SK-N-SH (cell line): Measurements from ENCODE around the gene EDIL3. TPM values are rescaled to one million over a fixed set of nuclear protein-coding genes. Genes with fewer than 3 reads are reported as not detected.

Experiments used
- CTCF ChIA-PET: fragments of 300-600, 350-600 bp; formaldehyde crosslinking; extraction: SDS; loops from one replicate; lab custom pipeline; 2021; lab: Yijun Ruan, JAX
- POLR2A ChIA-PET: fragments of 350-600 bp; sonication (Branson Sonifier 250); formaldehyde crosslinking; extraction: SDS; loops from one replicate; lab custom pipeline; 2020; ENCODE audit warnings: antibody characterized with exemption, inconsistent platforms; lab: Yijun Ruan, JAX
- DNase-seq: peaks from one replicate; pipeline ENCODE4 v3.0.0; 2012
- H2AFZ ChIP-seq: fragments of 200-600 bp; sonication (generic); 2 replicates; pipeline ENCODE4 v1.8.1; 2016; ENCODE audit warnings: antibody characterized with exemption, mild to moderate bottlenecking, low read depth
- H3F3A ChIP-seq: fragments of 200-600 bp; sonication (generic); replicated peaks from 2 replicates; pipeline ENCODE3; 2016; ENCODE audit warnings: antibody characterized with exemption, mild to moderate bottlenecking; ENCODE audit not compliant: insufficient read depth
- H3K27ac ChIP-seq, 2 experiments: fragments of 200-500 bp in 1 of 2; fragments of 200-600 bp in 1 of 2; sonication (Bioruptor generic) in 1 of 2; sonication (generic), shearing (Covaris generic) in 1 of 2; 2 replicates each; pipeline versions ENCODE4 v1.5.1 to v1.6.1; 2014 to 2016; ENCODE audit warnings: low read depth in 2 of 2, inconsistent platforms in 1 of 2, low read length in 1 of 2, mild to moderate bottlenecking in 1 of 2, mixed read lengths in 1 of 2
- H3K27me3 ChIP-seq: fragments of 200-600 bp; sonication (generic), shearing (Covaris generic); 2 replicates; pipeline ENCODE4 v1.6.1; 2016; ENCODE audit warnings: mixed run types; ENCODE audit not compliant: insufficient read depth
- H3K36me3 ChIP-seq, 2 experiments: fragments of 200-500 bp in 1 of 2; fragments of 200-600 bp in 1 of 2; sonication (Bioruptor generic) in 1 of 2; sonication (generic) in 1 of 2; replicated peaks in 1 of 2; 2 replicates each; pipeline versions ENCODE3 to v1.5.1; 2014 to 2016; ENCODE audit warnings: low read length in 1 of 2, mild to moderate bottlenecking in 1 of 2; ENCODE audit not compliant: insufficient read depth in 2 of 2, control insufficient read depth in 1 of 2
- H3K4me1 ChIP-seq, 2 experiments: fragments of 200-500 bp in 1 of 2; fragments of 200-600 bp in 1 of 2; sonication (Bioruptor generic) in 1 of 2; sonication (generic), shearing (Covaris generic) in 1 of 2; 2 replicates each; pipeline versions ENCODE4 v1.5.1 to v1.6.1; 2014 to 2016; ENCODE audit warnings: low read depth in 1 of 2, low read length in 1 of 2, mixed run types in 1 of 2; ENCODE audit not compliant: insufficient read depth in 2 of 2, control insufficient read depth in 1 of 2
- H3K4me2 ChIP-seq: fragments of 200-600 bp; sonication (generic), shearing (Covaris generic); 2 replicates; pipeline ENCODE4 v1.6.1; 2017; ENCODE audit warnings: mixed run types
- H3K4me3 ChIP-seq, 2 experiments: fragments of 200-500 bp in 1 of 2; fragments of 200-600 bp in 1 of 2; sonication (Bioruptor generic) in 1 of 2; sonication (generic), shearing (Covaris generic) in 1 of 2; 2 replicates each; pipeline versions ENCODE4 v1.5.1 to v1.8.1; 2014 to 2016; ENCODE audit warnings: low read depth in 2 of 2, inconsistent platforms in 1 of 2, low read length in 1 of 2, mild to moderate bottlenecking in 1 of 2, mixed read lengths in 1 of 2, moderate library complexity in 1 of 2
- H3K79me2 ChIP-seq: fragments of 200-600 bp; sonication (generic); 2 replicates; pipeline ENCODE4 v1.8.1; 2017; ENCODE audit warnings: mild to moderate bottlenecking; ENCODE audit not compliant: insufficient read depth
- H3K9ac ChIP-seq: fragments of 200-600 bp; sonication (generic); 2 replicates; pipeline ENCODE4 v1.6.1; 2017; ENCODE audit warnings: mixed run types
- H3K9me2 ChIP-seq: fragments of 200-600 bp; sonication (generic); 2 replicates; pipeline ENCODE4 v1.6.1; 2017; ENCODE audit warnings: mixed run types
- H3K9me3 ChIP-seq: fragments of 200-600 bp; sonication (generic); 2 replicates; pipeline ENCODE4 v1.6.1; 2017; ENCODE audit warnings: mixed run types, mild to moderate bottlenecking, moderate library complexity
- H4K20me1 ChIP-seq: fragments of 200-600 bp; sonication (generic); 2 replicates; pipeline ENCODE4 v1.6.1; 2017; ENCODE audit warnings: mild to moderate bottlenecking, mixed run types; ENCODE audit not compliant: insufficient read depth
- EP300 ChIP-seq, 2 experiments: IDR thresholded peaks; 2 replicates each; pipeline versions ENCODE4 v1.4.0 to v1.6.1; 2012; ENCODE audit warnings: borderline replicate concordance in 1 of 2, low read depth in 1 of 2, low read length in 1 of 2
- FOSL2 ChIP-seq: IDR thresholded peaks from 2 replicates; pipeline ENCODE4 v1.4.0; 2012; ENCODE audit warnings: low read depth, mild to moderate bottlenecking, moderate library complexity, borderline replicate concordance
- FOXM1 ChIP-seq: IDR thresholded peaks from 2 replicates; pipeline ENCODE4 v1.4.0; 2012; ENCODE audit warnings: low read depth, mild to moderate bottlenecking
- GATA2 ChIP-seq: sonication (generic); formaldehyde crosslinking; IDR thresholded peaks from 2 replicates; pipeline ENCODE4 v1.5.0; 2020; ENCODE audit warnings: mild to moderate bottlenecking, missing genetic modification reagents
- JUND ChIP-seq: IDR thresholded peaks from 2 replicates; pipeline ENCODE4 v1.4.0; 2012
- POLR2AphosphoS5 ChIP-seq: IDR thresholded peaks from 2 replicates; pipeline ENCODE4 v1.6.1; 2012; ENCODE audit warnings: low read depth, low read length
- SIN3A ChIP-seq: IDR thresholded peaks from 2 replicates; pipeline ENCODE4 v1.6.1; 2012; ENCODE audit warnings: low read depth, mild to moderate bottlenecking, low read length, moderate library complexity, borderline replicate concordance
- TCF12 ChIP-seq: IDR thresholded peaks from 2 replicates; pipeline ENCODE4 v1.4.0; 2012
- TEAD4 ChIP-seq: IDR thresholded peaks from 2 replicates; pipeline ENCODE4 v1.4.0; 2012; ENCODE audit warnings: mild to moderate bottlenecking, borderline replicate concordance; ENCODE audit not compliant: insufficient read depth
- polyA plus RNA-seq, 3 experiments: library from polyadenylated mRNA; depleted of rRNA; stranded (reverse); fragments of >200 nt; gene quantifications; 2 replicates each; pipeline ENCODE4 v1.2.3, GENCODE V29; 2012
- TF ChIP-seq, protein P1 (sequence below): IDR thresholded peaks from 2 replicates; pipeline ENCODE4 v1.4.0; 2012; ENCODE audit warnings: low read depth, borderline replicate concordance
- TF ChIP-seq, protein P2 (sequence below): IDR thresholded peaks from 2 replicates; pipeline ENCODE4 v1.4.0; 2012; ENCODE audit warnings: low read depth, borderline replicate concordance
- TF ChIP-seq, protein P3 (sequence below): fragments of 200-600 bp; sonication (generic); IDR thresholded peaks from 2 replicates; pipeline ENCODE4 v1.6.1; 2017; ENCODE audit warnings: antibody characterized with exemption, mild to moderate bottlenecking, moderate library complexity
- TF ChIP-seq, protein P4 (sequence below): IDR thresholded peaks from 2 replicates; pipeline ENCODE4; 2012
- TF ChIP-seq, protein P5 (sequence below): IDR thresholded peaks from 2 replicates; pipeline ENCODE4 v1.4.0; 2012; ENCODE audit warnings: low read depth

EDIL3 gene
- polyA plus RNA-seq, 1 of the 3 experiments (the other 2 are of a cell fraction): 51.5 TPM

DNA sequence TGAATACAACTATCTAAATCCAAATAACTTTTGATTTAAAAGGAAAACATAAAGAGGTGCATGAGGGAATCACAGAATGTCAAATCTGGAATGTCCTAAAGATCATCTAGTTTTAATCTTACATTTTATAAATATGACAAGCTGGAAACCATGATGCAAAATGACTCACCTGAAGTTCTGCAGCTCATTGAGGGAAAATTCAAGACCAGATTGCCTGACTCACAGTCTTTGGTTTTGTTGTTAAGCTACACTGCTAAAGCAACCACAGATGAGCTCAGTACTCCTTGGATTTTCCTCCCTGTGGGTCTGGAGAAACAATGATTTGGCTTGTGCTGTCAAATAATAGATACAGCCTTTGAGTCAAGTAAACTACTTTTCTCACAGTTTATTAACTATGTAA is 19.1 kb upstream of the EDIL3 start:
- H3K79me2 ChIP-seq: no peaks in the 10 kb centered on the region
- no peak for TF ChIP-seq GATA2
- TF ChIP-seq, protein P1, sequence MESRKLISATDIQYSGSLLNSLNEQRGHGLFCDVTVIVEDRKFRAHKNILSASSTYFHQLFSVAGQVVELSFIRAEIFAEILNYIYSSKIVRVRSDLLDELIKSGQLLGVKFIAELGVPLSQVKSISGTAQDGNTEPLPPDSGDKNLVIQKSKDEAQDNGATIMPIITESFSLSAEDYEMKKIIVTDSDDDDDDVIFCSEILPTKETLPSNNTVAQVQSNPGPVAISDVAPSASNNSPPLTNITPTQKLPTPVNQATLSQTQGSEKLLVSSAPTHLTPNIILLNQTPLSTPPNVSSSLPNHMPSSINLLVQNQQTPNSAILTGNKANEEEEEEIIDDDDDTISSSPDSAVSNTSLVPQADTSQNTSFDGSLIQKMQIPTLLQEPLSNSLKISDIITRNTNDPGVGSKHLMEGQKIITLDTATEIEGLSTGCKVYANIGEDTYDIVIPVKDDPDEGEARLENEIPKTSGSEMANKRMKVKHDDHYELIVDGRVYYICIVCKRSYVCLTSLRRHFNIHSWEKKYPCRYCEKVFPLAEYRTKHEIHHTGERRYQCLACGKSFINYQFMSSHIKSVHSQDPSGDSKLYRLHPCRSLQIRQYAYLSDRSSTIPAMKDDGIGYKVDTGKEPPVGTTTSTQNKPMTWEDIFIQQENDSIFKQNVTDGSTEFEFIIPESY: peak; percentile 32; the same call in 1 of the 2 replicates
- TF ChIP-seq SIN3A: 0 out of 2 replicates have a peak, but pooled peaks have one; percentile 40
- TF ChIP-seq, protein P2, sequence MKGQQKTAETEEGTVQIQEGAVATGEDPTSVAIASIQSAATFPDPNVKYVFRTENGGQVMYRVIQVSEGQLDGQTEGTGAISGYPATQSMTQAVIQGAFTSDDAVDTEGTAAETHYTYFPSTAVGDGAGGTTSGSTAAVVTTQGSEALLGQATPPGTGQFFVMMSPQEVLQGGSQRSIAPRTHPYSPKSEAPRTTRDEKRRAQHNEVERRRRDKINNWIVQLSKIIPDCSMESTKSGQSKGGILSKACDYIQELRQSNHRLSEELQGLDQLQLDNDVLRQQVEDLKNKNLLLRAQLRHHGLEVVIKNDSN: no peak
- TF ChIP-seq, protein P3, sequence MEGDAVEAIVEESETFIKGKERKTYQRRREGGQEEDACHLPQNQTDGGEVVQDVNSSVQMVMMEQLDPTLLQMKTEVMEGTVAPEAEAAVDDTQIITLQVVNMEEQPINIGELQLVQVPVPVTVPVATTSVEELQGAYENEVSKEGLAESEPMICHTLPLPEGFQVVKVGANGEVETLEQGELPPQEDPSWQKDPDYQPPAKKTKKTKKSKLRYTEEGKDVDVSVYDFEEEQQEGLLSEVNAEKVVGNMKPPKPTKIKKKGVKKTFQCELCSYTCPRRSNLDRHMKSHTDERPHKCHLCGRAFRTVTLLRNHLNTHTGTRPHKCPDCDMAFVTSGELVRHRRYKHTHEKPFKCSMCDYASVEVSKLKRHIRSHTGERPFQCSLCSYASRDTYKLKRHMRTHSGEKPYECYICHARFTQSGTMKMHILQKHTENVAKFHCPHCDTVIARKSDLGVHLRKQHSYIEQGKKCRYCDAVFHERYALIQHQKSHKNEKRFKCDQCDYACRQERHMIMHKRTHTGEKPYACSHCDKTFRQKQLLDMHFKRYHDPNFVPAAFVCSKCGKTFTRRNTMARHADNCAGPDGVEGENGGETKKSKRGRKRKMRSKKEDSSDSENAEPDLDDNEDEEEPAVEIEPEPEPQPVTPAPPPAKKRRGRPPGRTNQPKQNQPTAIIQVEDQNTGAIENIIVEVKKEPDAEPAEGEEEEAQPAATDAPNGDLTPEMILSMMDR: no peak
- TF ChIP-seq, protein P4, sequence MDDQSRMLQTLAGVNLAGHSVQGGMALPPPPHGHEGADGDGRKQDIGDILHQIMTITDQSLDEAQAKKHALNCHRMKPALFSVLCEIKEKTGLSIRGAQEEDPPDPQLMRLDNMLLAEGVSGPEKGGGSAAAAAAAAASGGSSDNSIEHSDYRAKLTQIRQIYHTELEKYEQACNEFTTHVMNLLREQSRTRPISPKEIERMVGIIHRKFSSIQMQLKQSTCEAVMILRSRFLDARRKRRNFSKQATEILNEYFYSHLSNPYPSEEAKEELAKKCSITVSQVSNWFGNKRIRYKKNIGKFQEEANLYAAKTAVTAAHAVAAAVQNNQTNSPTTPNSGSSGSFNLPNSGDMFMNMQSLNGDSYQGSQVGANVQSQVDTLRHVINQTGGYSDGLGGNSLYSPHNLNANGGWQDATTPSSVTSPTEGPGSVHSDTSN: peak; percentile 61; the same call in 1 of the 2 replicates
- TF ChIP-seq EP300 (IDR thresholded peaks at IDR 0.05; ENCODE audit: borderline replicate concordance in 1 of 2, low read depth in 1 of 2, low read length in 1 of 2): peak in 1 of 2 experiments; percentile 81; a peak in 2 of 4 replicates
- 0 out of 2 replicates have a peak, but pooled peaks have one; percentile 46 for TF ChIP-seq TEAD4
- TF ChIP-seq, protein P5, sequence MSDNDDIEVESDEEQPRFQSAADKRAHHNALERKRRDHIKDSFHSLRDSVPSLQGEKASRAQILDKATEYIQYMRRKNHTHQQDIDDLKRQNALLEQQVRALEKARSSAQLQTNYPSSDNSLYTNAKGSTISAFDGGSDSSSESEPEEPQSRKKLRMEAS: no peak
- TF ChIP-seq FOSL2: peak; percentile 94
- peak; percentile 84 for TF ChIP-seq JUND
- TF ChIP-seq FOXM1: 0 out of 2 replicates have a peak, but pooled peaks have one; percentile 20
- peak; percentile 35; the same call in 1 of the 2 replicates for TF ChIP-seq POLR2AphosphoS5
- peak; percentile 88 for TF ChIP-seq TCF12
- TF ChIP-seq, all 33 proteins: peak for 10
- Histone ChIP-seq H3K27me3 (no peaks in the 10 kb centered on the region), H3K36me3 (peaks cover 0 to 9% of the 10 kb centered on the region in 2 experiments), H3K9me2 (no peaks in the 10 kb centered on the region), H4K20me1 (no peaks in the 10 kb centered on the region), H3K9me3 (no peaks in the 10 kb centered on the region), H3K4me1 (peaks cover 0 to 16% of the 10 kb centered on the region in 2 experiments; a peak in 1 of 4 replicates), H3K4me3 (no peak overlapping the region), H2AFZ (peak overlapping the region; percentile 48; the same call in 1 of the 2 replicates), H3K4me2 (peak overlapping the region; percentile 21; the same call in 1 of the 2 replicates), H3F3A (peaks cover 10% of the 10 kb centered on the region), H3K9ac (peak overlapping the region; percentile 67; the same call in 1 of the 2 replicates), H3K27ac (peak overlapping the region in 1 of 2 experiments; percentile 97; a peak in 2 of 4 replicates)
- ChIA-PET POLR2A (no interaction called here), CTCF (no interaction called here)
- DNase-seq: no peak
